HG03442 (cell line): ENCODE measurements around the gene CRYL1.

ENCODE experiments used
- ATAC-seq: cut with Tn5 transposase; IDR thresholded peaks from one replicate; pipeline ENCODE4 v1.9.1; 2021; ENCODE audit warnings: mild to moderate bottlenecking, moderate library complexity; ENCODE audit not compliant: unreplicated experiment

The CRYL1 gene

GRCh38 chr13:20528452-20528851, 2.8 kb upstream of the CRYL1 start:
- ATAC-seq, result no peak

- no peak for ATAC-seq
These were observed 1.0 kb upstream of the CRYL1 start for GRCh38 chr13:20526664-20527063.

- peak; percentile 20 for ATAC-seq
These were observed 485 bp downstream of the CRYL1 start for GRCh38 chr13:20525144-20525600.

GRCh38 chr13:20521364-20522115, 4.1 kb downstream of the CRYL1 start:
- no peak for ATAC-seq

- no peak for ATAC-seq
These were observed 5.8 kb downstream of the CRYL1 start for GRCh38 chr13:20519875-20520274.

- no peak for ATAC-seq
These were observed 7.0 kb downstream of the CRYL1 start for GRCh38 chr13:20518660-20519100.

- ATAC-seq, result no peak
These were observed 10.8 kb downstream of the CRYL1 start for GRCh38 chr13:20514866-20515265.

- no peak for ATAC-seq
These were observed 12.1 kb downstream of the CRYL1 start for GRCh38 chr13:20513466-20513995.

GRCh38 chr13:20512042-20512683, 13.5 kb downstream of the CRYL1 start:
- no peak for ATAC-seq

GRCh38 chr13:20506696-20507095, 19.0 kb downstream of the CRYL1 start:
- ATAC-seq, result no peak

GRCh38 chr13:20505405-20506366, 20.0 kb downstream of the CRYL1 start:
- no peak for ATAC-seq

GRCh38 chr13:20503088-20504083, 22.3 kb downstream of the CRYL1 start:
- ATAC-seq, result no peak

GRCh38 chr13:20501592-20501991, 24.1 kb downstream of the CRYL1 start:
- ATAC-seq, result no peak

GRCh38 chr13:20501120-20501519, 24.5 kb downstream of the CRYL1 start:
- no peak for ATAC-seq

GRCh38 chr13:20499986-20500385, 25.7 kb downstream of the CRYL1 start:
- no peak for ATAC-seq

GRCh38 chr13:20498659-20499058, 27.0 kb downstream of the CRYL1 start:
- ATAC-seq, result no peak

- ATAC-seq, result no peak
These were observed 27.5 kb downstream of the CRYL1 start for GRCh38 chr13:20498129-20498528.

- ATAC-seq, result no peak
These were observed 28.5 kb downstream of the CRYL1 start for GRCh38 chr13:20497006-20497775.
